OCI-LY7 (cell line): ENCODE results near the gene CEBPG. TPM values are rescaled to one million over a fixed set of nuclear protein-coding genes. Genes with fewer than 3 reads are reported as not detected.

Source experiments
- BruUV-seq: library from RNA; stranded (reverse); fragments of 400-500 nt; replicated peaks from 2 replicates; lab custom pipeline; 2021; lab: Mats Ljungman, UMichigan
- CTCF ChIA-PET: fragments of 300-600 bp; sonication (Branson Sonifier 250); formaldehyde crosslinking; loops from one replicate; lab custom pipeline; 2022; ENCODE audit warnings: antibody characterized with exemption; ENCODE audit not compliant: unreplicated experiment; lab: Charles Lee
- POLR2A ChIA-PET: fragments of 300-600 bp; sonication (Branson Sonifier 250); formaldehyde crosslinking; loops from one replicate; lab custom pipeline; 2022; ENCODE audit warnings: antibody characterized with exemption; lab: Charles Lee
- DNase-seq: peaks from one replicate; pipeline ENCODE4 v3.0.0-alpha.2; 2015; ENCODE audit warnings: low spot score
- H2AFZ ChIP-seq: fragments of 200-600 bp; sonication (generic), shearing (Covaris generic); 2 replicates; pipeline ENCODE4 v1.6.1; 2014; ENCODE audit warnings: mild to moderate bottlenecking, antibody characterized with exemption, low read length, moderate library complexity
- H3K27ac ChIP-seq: fragments of 200-600 bp; sonication (generic); 2 replicates; pipeline ENCODE4 v1.5.1; 2014; ENCODE audit warnings: mixed run types, low read depth, mild to moderate bottlenecking, moderate library complexity, low read length, inconsistent platforms; ENCODE audit not compliant: poor library complexity, severe bottlenecking
- H3K36me3 ChIP-seq: fragments of 200-600 bp; sonication (generic); 2 replicates; pipeline ENCODE4 v1.6.1; 2014; ENCODE audit warnings: mild to moderate bottlenecking, antibody characterized with exemption, low read length, moderate library complexity, mixed read lengths; ENCODE audit not compliant: insufficient read depth
- H3K4me1 ChIP-seq: fragments of 200-600 bp; sonication (generic); 2 replicates; pipeline ENCODE4 v1.5.1; 2014; ENCODE audit warnings: mild to moderate bottlenecking, low read length; ENCODE audit not compliant: insufficient read depth, poor library complexity, severe bottlenecking
- H3K4me2 ChIP-seq: fragments of 200-600 bp; sonication (generic); 2 replicates; pipeline ENCODE4 v1.6.1; 2014; ENCODE audit warnings: mild to moderate bottlenecking, low read length
- H3K4me3 ChIP-seq: fragments of 200-600 bp; sonication (generic); 2 replicates; pipeline ENCODE4 v1.5.1; 2014; ENCODE audit warnings: mild to moderate bottlenecking, low read depth, low read length; ENCODE audit not compliant: poor library complexity, severe bottlenecking
- H3K79me2 ChIP-seq: fragments of 200-600 bp; sonication (generic); 2 replicates; pipeline ENCODE4 v1.6.1; 2016; ENCODE audit warnings: low read depth, mild to moderate bottlenecking, low read length, moderate library complexity, mixed read lengths; ENCODE audit not compliant: insufficient read depth
- H3K9me2 ChIP-seq: fragments of 200-600 bp; sonication (generic); 2 replicates; pipeline ENCODE4 v1.6.1; 2016; ENCODE audit warnings: mild to moderate bottlenecking, low read length, mixed read lengths; ENCODE audit not compliant: insufficient read depth
- H3K9me3 ChIP-seq: fragments of 200-600 bp; sonication (generic); 2 replicates; pipeline ENCODE4 v1.6.1; 2014; ENCODE audit warnings: mild to moderate bottlenecking, mixed run types, low read length, mixed read lengths
- H4K20me1 ChIP-seq: fragments of 200-600 bp; sonication (generic); 2 replicates; pipeline ENCODE4 v1.6.1; 2014; ENCODE audit warnings: mild to moderate bottlenecking, antibody characterized with exemption, low read length, moderate library complexity, mixed read lengths; ENCODE audit not compliant: insufficient read depth
- CTCF ChIP-seq: fragments of 200-600 bp; sonication (generic); conservative IDR thresholded peaks from 2 replicates; pipeline ENCODE4 v1.5.1; 2014; ENCODE audit warnings: mild to moderate bottlenecking, antibody characterized with exemption, low read length, moderate library complexity, mixed read lengths
- EZH2phosphoT487 ChIP-seq: fragments of 200-600 bp; sonication (generic); IDR thresholded peaks from 2 replicates; pipeline ENCODE4 v1.6.1; 2018; ENCODE audit warnings: low read depth, borderline replicate concordance, mild to moderate bottlenecking, mixed run types, antibody characterized with exemption, low read length, moderate library complexity, mixed read lengths
- intact Hi-C: fragments of 100-400 bp; cut with micrococcal nuclease; formaldehyde crosslinking; loops from one replicate; pipeline ENCODE4 v1.10.0; 2022; ENCODE audit not compliant: unreplicated experiment
- total RNA-seq, 2 experiments: library from RNA; depleted of rRNA in 1 of 2; stranded (reverse); fragments of >200 nt in 1 of 2; shearing (Covaris generic) in 1 of 2; gene quantifications; 2 replicates each; pipeline ENCODE4 v1.2.3, GENCODE V29; 2014 to 2022

Gene CEBPG
- total RNA-seq, 2 experiments from 2014 or later, result 44.9 to 45.1 TPM

GRCh38 chr19:33346665-33347064 lies 26.8 kb upstream of the CEBPG start:
- H3K9me3 ChIP-seq, result no peaks in the 10 kb centered on the region
- POLR2A ChIA-PET, result no interaction called here
- no peaks in the 10 kb centered on the region for H4K20me1 ChIP-seq
- H3K4me1 ChIP-seq, result no peaks in the 10 kb centered on the region
- H3K9me2 ChIP-seq, result no peaks in the 10 kb centered on the region
- no TSS peak for BruUV-seq
- DNase-seq, result no peak
- no peak overlapping the region for H2AFZ ChIP-seq
- intact Hi-C loops, result no loop called here
- no peak overlapping the region for H3K27ac ChIP-seq
- H3K79me2 ChIP-seq, result no peaks in the 10 kb centered on the region
- H3K4me2 ChIP-seq, result no peak overlapping the region
- TF ChIP-seq EZH2phosphoT487, result no peak
- no peak for TF ChIP-seq CTCF
- H3K4me3 ChIP-seq, result no peak overlapping the region
- CTCF ChIA-PET, result no interaction called here
- no peaks in the 10 kb centered on the region for H3K36me3 ChIP-seq

- ChIA-PET POLR2A (no interaction called here), CTCF (no interaction called here)
- DNase-seq, result no peak
- Histone ChIP-seq H3K9me3 (no peaks in the 10 kb centered on the region), H3K36me3 (no peaks in the 10 kb centered on the region), H3K79me2 (no peaks in the 10 kb centered on the region), H3K9me2 (no peaks in the 10 kb centered on the region), H3K27ac (no peak overlapping the region), H3K4me3 (no peak overlapping the region), H3K4me2 (no peak overlapping the region), H3K4me1 (no peaks in the 10 kb centered on the region), H4K20me1 (no peaks in the 10 kb centered on the region), H2AFZ (no peak overlapping the region)
- TF ChIP-seq EZH2phosphoT487, result no peak
- no peak for TF ChIP-seq CTCF
- no TSS peak for BruUV-seq
- intact Hi-C loops, result no loop called here
Observed at GRCh38 chr19:33347300-33347699, 26.2 kb upstream of the CEBPG start.

GRCh38 chr19:33348301-33349010 lies 25.1 kb upstream of the CEBPG start:
- Histone ChIP-seq H4K20me1 (no peaks in the 10 kb centered on the region), H3K36me3 (no peaks in the 10 kb centered on the region), H2AFZ (no peak overlapping the region), H3K4me1 (no peaks in the 10 kb centered on the region), H3K4me3 (no peak overlapping the region), H3K9me3 (no peaks in the 10 kb centered on the region), H3K27ac (no peak overlapping the region), H3K9me2 (no peaks in the 10 kb centered on the region), H3K79me2 (no peaks in the 10 kb centered on the region), H3K4me2 (no peak overlapping the region)
- intact Hi-C loops, result no loop called here
- BruUV-seq, result no TSS peak
- no peak for TF ChIP-seq EZH2phosphoT487
- TF ChIP-seq CTCF, result no peak
- no peak for DNase-seq
- ChIA-PET CTCF (no interaction called here), POLR2A (no interaction called here)
